ENCODE measurements around the gene PDYN. TPM values are rescaled to one million over a fixed set of nuclear protein-coding genes. Genes with fewer than 3 reads are reported as not detected.

PDYN gene
- polyA plus RNA-seq, 1 donor, result 0.10 TPM

DNA sequence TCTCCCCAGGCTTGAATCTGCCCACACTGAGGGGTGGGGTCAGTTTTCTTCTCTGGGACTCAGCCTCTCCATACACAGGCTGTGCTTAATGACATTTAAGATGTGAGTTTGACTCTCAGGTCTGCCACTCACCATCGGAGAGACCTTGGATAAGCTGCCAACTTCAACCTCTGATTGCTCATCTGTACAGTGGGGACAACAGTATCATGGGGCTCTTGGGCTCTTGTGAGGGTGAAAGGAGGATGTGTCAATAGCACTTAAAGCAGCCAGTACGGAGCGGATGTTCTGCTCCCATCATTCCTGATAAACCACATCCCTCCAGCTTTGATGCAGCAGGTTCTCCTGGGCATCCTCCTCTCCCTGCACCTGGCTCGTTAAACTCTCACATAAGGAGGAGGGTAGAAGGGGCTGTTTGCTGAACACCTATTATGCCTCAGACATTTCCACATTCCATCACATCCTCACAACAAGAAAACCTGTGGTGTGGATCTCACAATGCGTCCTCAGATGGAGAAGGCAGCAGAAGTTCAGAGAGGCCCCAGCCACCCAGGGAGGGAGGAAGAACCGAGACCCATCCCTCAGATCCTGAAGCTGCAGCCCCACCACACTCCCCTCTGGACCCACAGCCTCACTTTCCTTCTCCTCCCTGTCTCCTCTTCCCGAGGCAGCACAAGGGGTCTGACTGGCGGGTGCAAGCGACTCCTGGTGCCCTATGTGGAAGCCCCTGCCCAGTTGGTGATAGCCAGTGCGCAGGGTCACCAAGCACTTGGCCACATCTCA, 1.9 kb upstream of the PDYN start:
- WGBS (ENCODE audit: insufficient coverage, low lambda C conversion rate), result no CpG with 5 or more reads among the region's 10 CpGs

DNA sequence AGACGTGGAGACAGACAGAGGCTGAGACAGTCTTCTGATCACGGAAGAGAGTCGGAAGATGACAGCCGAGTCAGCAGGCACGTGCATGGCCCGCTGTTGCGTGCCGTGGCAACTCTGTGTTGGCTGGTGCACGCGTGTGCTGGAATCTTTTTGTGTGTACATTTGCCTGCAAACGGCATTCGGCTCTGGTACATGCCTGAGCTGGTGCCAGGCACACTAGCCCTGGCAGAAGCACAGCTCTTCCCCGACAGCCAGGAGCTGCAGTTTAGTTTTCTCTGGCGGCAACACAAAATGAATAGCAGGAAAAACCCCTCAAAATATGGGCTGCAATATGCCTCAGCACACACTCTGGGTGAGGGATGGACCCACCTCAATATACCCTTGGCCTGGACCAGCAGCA, 769 bp upstream of the PDYN start:
- Histone ChIP-seq H3K9me3 (ENCODE audit: control insufficient read depth, low read depth, low read length) (no peaks in the 10 kb centered on the region), H3K36me3 (ENCODE audit: control insufficient read depth, insufficient read depth, low read length) (no peaks in the 10 kb centered on the region), H3K4me3 (ENCODE audit: low read length) (no peak overlapping the region), H3K27me3 (ENCODE audit: control insufficient read depth, insufficient read depth, low read length) (peaks cover 58% of the 10 kb centered on the region), H3K27ac (ENCODE audit: low read length) (no peak overlapping the region), H3K4me1 (ENCODE audit: control insufficient read depth, insufficient read depth, low read length) (no peaks in the 10 kb centered on the region)
- no peak for DNase-seq
- WGBS (ENCODE audit: insufficient coverage, low lambda C conversion rate), result no CpG with 5 or more reads among the region's 14 CpGs

More for the DNA sequence above, 1.9 kb upstream of the PDYN start:
- Histone ChIP-seq H3K27me3 (ENCODE audit: control insufficient read depth, insufficient read depth, low read length) (peaks cover 57% of the 10 kb centered on the region), H3K27ac (ENCODE audit: low read length) (no peak overlapping the region), H3K36me3 (ENCODE audit: control insufficient read depth, insufficient read depth, low read length) (no peaks in the 10 kb centered on the region), H3K4me3 (ENCODE audit: low read length) (no peak overlapping the region), H3K4me1 (ENCODE audit: control insufficient read depth, insufficient read depth, low read length) (no peaks in the 10 kb centered on the region), H3K9me3 (ENCODE audit: control insufficient read depth, low read depth, low read length) (no peaks in the 10 kb centered on the region)
- no peak for DNase-seq

GRCh38 chr20:1992359-1993110, 1.3 kb downstream of the PDYN start:
- H3K4me1 ChIP-seq (ENCODE audit: control insufficient read depth, insufficient read depth, low read length), result no peaks in the 10 kb centered on the region
- H3K27me3 ChIP-seq (ENCODE audit: control insufficient read depth, insufficient read depth, low read length), result peaks cover 53% of the 10 kb centered on the region
- no peaks in the 10 kb centered on the region for H3K9me3 ChIP-seq (ENCODE audit: control insufficient read depth, low read depth, low read length)
- H3K4me3 ChIP-seq (ENCODE audit: low read length), result no peak overlapping the region
- no peaks in the 10 kb centered on the region for H3K36me3 ChIP-seq (ENCODE audit: control insufficient read depth, insufficient read depth, low read length)
- 29% methylated on average over 3 of the region's 8 CpGs for WGBS (ENCODE audit: insufficient coverage, low lambda C conversion rate)
- no peak overlapping the region for H3K27ac ChIP-seq (ENCODE audit: low read length)
- no peak for DNase-seq

DNA sequence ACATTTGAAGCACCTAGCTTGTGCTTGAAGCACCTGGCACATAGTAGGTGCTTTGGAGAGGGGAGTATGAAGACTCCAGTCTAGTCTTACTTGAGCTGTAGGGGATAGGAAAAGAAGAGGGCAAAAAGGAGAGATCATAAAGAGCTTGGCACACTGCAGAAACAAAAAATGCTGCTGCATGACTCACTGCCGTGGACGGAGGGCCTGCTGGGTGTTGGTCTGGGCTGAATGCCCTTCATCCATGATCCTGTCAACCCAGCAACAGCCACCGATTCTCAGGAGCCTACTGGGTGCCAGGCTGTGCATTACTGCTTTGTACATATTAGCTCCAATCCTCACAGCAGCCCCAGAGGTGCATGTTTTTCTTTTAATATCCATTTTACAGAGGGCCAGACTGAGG, 6.0 kb downstream of the PDYN start:
- DNase-seq, result no peak
- H3K36me3 ChIP-seq (ENCODE audit: control insufficient read depth, insufficient read depth, low read length), result no peaks in the 10 kb centered on the region
- no CpG with 5 or more reads among the region's 3 CpGs for WGBS (ENCODE audit: insufficient coverage, low lambda C conversion rate)
- no peaks in the 10 kb centered on the region for H3K9me3 ChIP-seq (ENCODE audit: control insufficient read depth, low read depth, low read length)
- no peaks in the 10 kb centered on the region for H3K4me1 ChIP-seq (ENCODE audit: control insufficient read depth, insufficient read depth, low read length)
- H3K4me3 ChIP-seq (ENCODE audit: low read length), result no peak overlapping the region
- no peak overlapping the region for H3K27ac ChIP-seq (ENCODE audit: low read length)
- peaks cover 31% of the 10 kb centered on the region for H3K27me3 ChIP-seq (ENCODE audit: control insufficient read depth, insufficient read depth, low read length)

- no peak for DNase-seq
- H3K4me1 ChIP-seq (ENCODE audit: control insufficient read depth, insufficient read depth, low read length), result no peaks in the 10 kb centered on the region
- WGBS (ENCODE audit: insufficient coverage, low lambda C conversion rate), result 40% methylated on average over 1 of the region's 4 CpGs
- H3K9me3 ChIP-seq (ENCODE audit: control insufficient read depth, low read depth, low read length), result no peaks in the 10 kb centered on the region
- H3K27me3 ChIP-seq (ENCODE audit: control insufficient read depth, insufficient read depth, low read length), result peaks cover 14% of the 10 kb centered on the region
- H3K27ac ChIP-seq (ENCODE audit: low read length), result no peak overlapping the region
- H3K4me3 ChIP-seq (ENCODE audit: low read length), result no peak overlapping the region
- H3K36me3 ChIP-seq (ENCODE audit: control insufficient read depth, insufficient read depth, low read length), result no peaks in the 10 kb centered on the region
Measured at GRCh38 chr20:1983301-1983700, 10.6 kb downstream of the PDYN start.

GRCh38 chr20:1982686-1983085, 11.2 kb downstream of the PDYN start:
- DNase-seq, result no peak
- no CpG with 5 or more reads among the region's 5 CpGs for WGBS (ENCODE audit: insufficient coverage, low lambda C conversion rate)
- no peak overlapping the region for H3K27ac ChIP-seq (ENCODE audit: low read length)
- H3K36me3 ChIP-seq (ENCODE audit: control insufficient read depth, insufficient read depth, low read length), result no peaks in the 10 kb centered on the region
- H3K4me3 ChIP-seq (ENCODE audit: low read length), result no peak overlapping the region
- H3K4me1 ChIP-seq (ENCODE audit: control insufficient read depth, insufficient read depth, low read length), result no peaks in the 10 kb centered on the region
- no peaks in the 10 kb centered on the region for H3K9me3 ChIP-seq (ENCODE audit: control insufficient read depth, low read depth, low read length)
- peaks cover 17% of the 10 kb centered on the region for H3K27me3 ChIP-seq (ENCODE audit: control insufficient read depth, insufficient read depth, low read length)

- Histone ChIP-seq H3K4me1 (ENCODE audit: control insufficient read depth, insufficient read depth, low read length) (no peaks in the 10 kb centered on the region), H3K27ac (ENCODE audit: low read length) (no peak overlapping the region), H3K27me3 (ENCODE audit: control insufficient read depth, insufficient read depth, low read length) (peaks cover 13% of the 10 kb centered on the region), H3K4me3 (ENCODE audit: low read length) (no peak overlapping the region), H3K9me3 (ENCODE audit: control insufficient read depth, low read depth, low read length) (no peaks in the 10 kb centered on the region), H3K36me3 (ENCODE audit: control insufficient read depth, insufficient read depth, low read length) (no peaks in the 10 kb centered on the region)
- WGBS (ENCODE audit: insufficient coverage, low lambda C conversion rate), result no CpG with 5 or more reads among the region's 3 CpGs
- no peak for DNase-seq
Measured at GRCh38 chr20:1979106-1979778, 14.6 kb downstream of the PDYN start.

GRCh38 chr20:1975291-1975690, 18.6 kb downstream of the PDYN start:
- no peaks in the 10 kb centered on the region for H3K9me3 ChIP-seq (ENCODE audit: control insufficient read depth, low read depth, low read length)
- H3K4me3 ChIP-seq (ENCODE audit: low read length), result no peak overlapping the region
- DNase-seq, result no peak
- peaks cover 28% of the 10 kb centered on the region for H3K27me3 ChIP-seq (ENCODE audit: control insufficient read depth, insufficient read depth, low read length)
- H3K36me3 ChIP-seq (ENCODE audit: control insufficient read depth, insufficient read depth, low read length), result no peaks in the 10 kb centered on the region
- no peak overlapping the region for H3K27ac ChIP-seq (ENCODE audit: low read length)
- no peaks in the 10 kb centered on the region for H3K4me1 ChIP-seq (ENCODE audit: control insufficient read depth, insufficient read depth, low read length)
- WGBS (ENCODE audit: insufficient coverage, low lambda C conversion rate), result no CpG with 5 or more reads among the region's 11 CpGs

GRCh38 chr20:1973601-1974440, 20.0 kb downstream of the PDYN start:
- no peak for DNase-seq
- Histone ChIP-seq H3K27me3 (ENCODE audit: control insufficient read depth, insufficient read depth, low read length) (peaks cover 34% of the 10 kb centered on the region), H3K9me3 (ENCODE audit: control insufficient read depth, low read depth, low read length) (no peaks in the 10 kb centered on the region), H3K27ac (ENCODE audit: low read length) (no peak overlapping the region), H3K4me3 (ENCODE audit: low read length) (no peak overlapping the region), H3K4me1 (ENCODE audit: control insufficient read depth, insufficient read depth, low read length) (no peaks in the 10 kb centered on the region), H3K36me3 (ENCODE audit: control insufficient read depth, insufficient read depth, low read length) (no peaks in the 10 kb centered on the region)
- no CpG with 5 or more reads among the region's 15 CpGs for WGBS (ENCODE audit: insufficient coverage, low lambda C conversion rate)

All from large intestine (tissue), 3 donors.